HCT116 (cell line): ENCODE data around the gene RNF150. TPM values are rescaled to one million over a fixed set of nuclear protein-coding genes. Genes with fewer than 3 reads are reported as not detected.

ENCODE experiments used
- ATAC-seq: fragments of 200-7000 bp; cut with Tn5 transposase; 2 replicates; pipeline ENCODE4 v1.9.1; 2020; ENCODE audit warnings: mild to moderate bottlenecking, moderate library complexity
- BruUV-seq: library from RNA; stranded (reverse); fragments of 400-500 nt; replicated peaks from 2 replicates; lab custom pipeline; 2021; lab: Mats Ljungman, UMichigan
- CTCF ChIA-PET: fragments of 300-600 bp; sonication (Branson Sonifier 250); formaldehyde crosslinking; loops from one replicate; lab custom pipeline; 2021; ENCODE audit warnings: antibody characterized with exemption; lab: Charles Lee
- POLR2A ChIA-PET: fragments of 300-600, 350-600 bp; sonication (Branson Sonifier 250); formaldehyde crosslinking; loops from one replicate; lab custom pipeline; 2021; ENCODE audit warnings: antibody characterized with exemption; lab: Charles Lee
- RAD21 ChIA-PET, 2 experiments: fragments of 300-600 bp; sonication (Branson Sonifier 250); formaldehyde crosslinking; loops; one replicate each; lab custom pipeline; 2023; ENCODE audit warnings: low total read pairs in 2 of 2; ENCODE audit not compliant: uncharacterized antibody in 2 of 2, unreplicated experiment in 2 of 2, low non-redundant PET in 1 of 2; lab: Charles Lee
- DNase-seq: peaks from one replicate; pipeline ENCODE4 v3.0.0-alpha.2; 2010; ENCODE audit warnings: low read depth, low spot score
- H2AFZ ChIP-seq: fragments of 200-600 bp; shearing (Covaris generic), sonication (generic); 2 replicates; pipeline ENCODE4 v1.6.1; 2017; ENCODE audit warnings: low read depth, mixed run types, mixed read lengths, antibody characterized with exemption, low read length; ENCODE audit not compliant: poor library complexity, severe bottlenecking
- H3K27ac ChIP-seq: 2 replicates; pipeline ENCODE4 v1.5.1; 2012; ENCODE audit warnings: low read depth, low read length
- H3K27me3 ChIP-seq: fragments of 200-600 bp; sonication (generic); 2 replicates; pipeline ENCODE4 v1.6.1; 2016; ENCODE audit warnings: mixed run types, low read length, mixed read lengths; ENCODE audit not compliant: insufficient read depth
- H3K36me3 ChIP-seq, 2 experiments: fragments of 200-500 bp in 1 of 2; fragments of 200-600 bp in 1 of 2; sonication (Bioruptor generic) in 1 of 2; sonication (generic) in 1 of 2; 2 replicates each; pipeline versions ENCODE4 v1.5.1 to v1.6.1; 2014 to 2016; ENCODE audit warnings: low read length in 2 of 2, inconsistent platforms in 1 of 2, mixed read lengths in 1 of 2, mixed run types in 1 of 2; ENCODE audit not compliant: insufficient read depth in 2 of 2, control insufficient read depth in 1 of 2
- H3K4me1 ChIP-seq, 2 experiments: fragments of 200-600 bp in 1 of 2; sonication (generic) in 1 of 2; 2 replicates each; pipeline versions ENCODE4 v1.5.1 to v1.6.1; 2012 to 2017; ENCODE audit warnings: low read length in 2 of 2, inconsistent platforms in 1 of 2, mild to moderate bottlenecking in 1 of 2, mixed read lengths in 1 of 2, mixed run types in 1 of 2, moderate library complexity in 1 of 2; ENCODE audit not compliant: insufficient read depth in 2 of 2, control insufficient read depth in 1 of 2
- H3K4me2 ChIP-seq: fragments of 200-600 bp; sonication (generic); 2 replicates; pipeline ENCODE4 v1.6.1; 2017; ENCODE audit warnings: mixed run types, low read length, mixed read lengths
- H3K4me3 ChIP-seq, 2 experiments: fragments of 200-600 bp in 1 of 2; sonication (generic) in 1 of 2; replicated peaks in 1 of 2; 2 replicates each; pipeline ENCODE4 v1.5.1; 2011 to 2016; ENCODE audit warnings: low read length in 2 of 2, control low read depth in 1 of 2, low read depth in 1 of 2, mild to moderate bottlenecking in 1 of 2, mixed read lengths in 1 of 2, mixed run types in 1 of 2
- H3K79me2 ChIP-seq: fragments of 200-600 bp; sonication (generic); 2 replicates; pipeline ENCODE4 v1.6.1; 2017; ENCODE audit warnings: mild to moderate bottlenecking, mixed run types, low read length, moderate library complexity, mixed read lengths; ENCODE audit not compliant: insufficient read depth
- H3K9ac ChIP-seq: fragments of 200-600 bp; sonication (generic); 2 replicates; pipeline ENCODE4 v1.6.1; 2016; ENCODE audit warnings: low read length, mixed read lengths
- H3K9me2 ChIP-seq: fragments of 200-600 bp; sonication (generic), shearing (Covaris generic); 2 replicates; pipeline ENCODE4 v1.6.1; 2017; ENCODE audit warnings: mixed run types, mild to moderate bottlenecking, moderate library complexity; ENCODE audit not compliant: insufficient read depth
- H3K9me3 ChIP-seq, 2 experiments: fragments of 200-500 bp in 1 of 2; fragments of 200-600 bp in 1 of 2; sonication (Bioruptor generic) in 1 of 2; sonication (generic) in 1 of 2; 2 replicates each; pipeline ENCODE4 v1.6.1; 2014 to 2017; ENCODE audit warnings: low read length in 2 of 2, mixed read lengths in 2 of 2, inconsistent platforms in 1 of 2, low read depth in 1 of 2, mild to moderate bottlenecking in 1 of 2, mixed run types in 1 of 2, moderate library complexity in 1 of 2; ENCODE audit not compliant: control insufficient read depth in 1 of 2, insufficient read depth in 1 of 2
- H4K20me1 ChIP-seq: fragments of 200-600 bp; sonication (generic), shearing (Covaris generic); 2 replicates; pipeline ENCODE4 v1.6.1; 2017; ENCODE audit warnings: mixed run types, mild to moderate bottlenecking, moderate library complexity; ENCODE audit not compliant: insufficient read depth
- ATF3 ChIP-seq: IDR thresholded peaks from 2 replicates; pipeline ENCODE4 v1.6.1; 2012
- CEBPB ChIP-seq: IDR thresholded peaks from 2 replicates; pipeline ENCODE4 v1.6.1; 2012; ENCODE audit warnings: low read depth
- CTCF ChIP-seq, 3 experiments: fragments of 200-600 bp in 1 of 3; sonication (generic) in 1 of 3; IDR thresholded peaks in 2 of 3; conservative IDR thresholded peaks in 1 of 3; 2 replicates each; pipeline ENCODE4 v1.5.1; 2012 to 2017; ENCODE audit warnings: low read depth in 2 of 3, low read length in 2 of 3, antibody characterized with exemption in 1 of 3, borderline replicate concordance in 1 of 3, control low read depth in 1 of 3, mild to moderate bottlenecking in 1 of 3, mixed read lengths in 1 of 3, mixed run types in 1 of 3, moderate library complexity in 1 of 3; ENCODE audit not compliant: insufficient read depth in 1 of 3
- EZH2 ChIP-seq: fragments of 200-600 bp; sonication (generic); IDR thresholded peaks from 2 replicates; pipeline ENCODE4 v1.6.1; 2017; ENCODE audit warnings: antibody characterized with exemption, mixed run types
- JUND ChIP-seq: IDR thresholded peaks from 2 replicates; pipeline ENCODE4 v1.6.1; 2012
- POLR2A ChIP-seq: IDR thresholded peaks from 2 replicates; pipeline ENCODE4 v1.7.0; 2011; ENCODE audit warnings: borderline replicate concordance; ENCODE audit not compliant: insufficient read depth, insufficient read length; ENCODE audit errors: extremely low read depth
- POLR2AphosphoS5 ChIP-seq: IDR thresholded peaks from 2 replicates; pipeline ENCODE4 v1.6.1; 2011; ENCODE audit warnings: mild to moderate bottlenecking, low read depth, low read length, moderate library complexity
- RAD21 ChIP-seq: IDR thresholded peaks from 2 replicates; pipeline ENCODE4 v1.6.1; 2012; ENCODE audit warnings: low read depth, mild to moderate bottlenecking
- REST ChIP-seq: IDR thresholded peaks from 2 replicates; pipeline ENCODE4 v1.6.1; 2012; ENCODE audit warnings: low read depth
- SIN3A ChIP-seq: IDR thresholded peaks from 2 replicates; pipeline ENCODE4 v1.6.1; 2012; ENCODE audit warnings: low read depth
- YY1 ChIP-seq: IDR thresholded peaks from 2 replicates; pipeline ENCODE4 v1.6.1; 2011; ENCODE audit warnings: low read length, low read depth, moderate library complexity, mild to moderate bottlenecking; ENCODE audit not compliant: insufficient replicate concordance; ENCODE audit errors: extremely low read depth
- ZFX ChIP-seq: fragments of 450-650 bp; IDR thresholded peaks from 2 replicates; pipeline ENCODE4 v1.6.1; 2017
- ZNF274 ChIP-seq: fragments of 200-500 bp; sonication (Bioruptor generic); IDR thresholded peaks from 2 replicates; pipeline ENCODE4 v1.6.1; 2014; ENCODE audit warnings: mild to moderate bottlenecking, low read depth, low read length, inconsistent platforms
- intact Hi-C: fragments of 100-400 bp; cut with micrococcal nuclease; formaldehyde crosslinking; loops from 2 replicates; pipeline ENCODE4 v1.10.0; 2022
- total RNA-seq: library from RNA; stranded (reverse); gene quantifications from one replicate; pipeline ENCODE4 v1.2.1, GENCODE V29; 2021; ENCODE audit not compliant: unreplicated experiment

The RNF150 gene
- total RNA-seq, 1 experiment from 2014 or later = 0.07 TPM

- Histone ChIP-seq H2AFZ (no peak overlapping the region), H3K36me3 (no peaks in the 10 kb centered on the region), H3K4me2 (no peak overlapping the region), H3K27me3 (no peaks in the 10 kb centered on the region), H3K79me2 (no peaks in the 10 kb centered on the region), H3K27ac (no peak overlapping the region), H4K20me1 (no peaks in the 10 kb centered on the region), H3K9me2 (no peaks in the 10 kb centered on the region), H3K9me3 (no peaks in the 10 kb centered on the region), H3K4me3 (no peak overlapping the region), H3K9ac (no peak overlapping the region), H3K4me1 (no peaks in the 10 kb centered on the region)
- DNase-seq (no peak), ATAC-seq (no peak)
- intact Hi-C loops = no loop called here
- ChIA-PET CTCF (no interaction called here), RAD21 (no interaction called here), POLR2A (no interaction called here)
- BruUV-seq = no TSS peak
- TF ChIP-seq RAD21 = no peak
Observed at GRCh38 chr4:141021397-141022110, 111.7 kb downstream of the RNF150 start.

GRCh38 chr4:141020801-141021261 is 112.4 kb downstream of the RNF150 start:
- ATAC-seq = no peak
- BruUV-seq = no TSS peak
- POLR2A ChIA-PET = no interaction called here
- no peak overlapping the region for H3K9ac ChIP-seq
- no peak overlapping the region for H3K27ac ChIP-seq
- H3K4me3 ChIP-seq = no peak overlapping the region
- no peaks in the 10 kb centered on the region for H3K4me1 ChIP-seq
- H4K20me1 ChIP-seq = no peaks in the 10 kb centered on the region
- H3K79me2 ChIP-seq = no peaks in the 10 kb centered on the region
- no peak for DNase-seq
- RAD21 ChIA-PET = no interaction called here
- H3K9me3 ChIP-seq = no peaks in the 10 kb centered on the region
- no peaks in the 10 kb centered on the region for H3K9me2 ChIP-seq
- H3K4me2 ChIP-seq = no peak overlapping the region
- no peak overlapping the region for H2AFZ ChIP-seq
- H3K36me3 ChIP-seq = no peaks in the 10 kb centered on the region
- CTCF ChIA-PET = no interaction called here
- intact Hi-C loops = no loop called here
- H3K27me3 ChIP-seq = no peaks in the 10 kb centered on the region
- TF ChIP-seq CTCF (IDR thresholded peaks at IDR 0.05 in 2 of 3, conservative IDR thresholded peaks at IDR 0.05 in 1 of 3; ENCODE audit: borderline replicate concordance in 1 of 3, insufficient read depth in 1 of 3, low read depth in 2 of 3, low read length in 2 of 3) = no peak
- no peak for TF ChIP-seq ATF3
- TF ChIP-seq EZH2 = no peak
- no peak for TF ChIP-seq YY1
- TF ChIP-seq POLR2A = no peak
- no peak for TF ChIP-seq JUND
- TF ChIP-seq SIN3A = no peak
- TF ChIP-seq REST = no peak
- TF ChIP-seq POLR2AphosphoS5 = no peak
- TF ChIP-seq CEBPB = no peak
- TF ChIP-seq ZFX = no peak
- no peak for TF ChIP-seq ZNF274
